Astrocyte of the cerebellum (primary cell): Measurements from ENCODE around the gene DHX8.

Source experiments
- DNase-seq: peaks from one replicate; pipeline ENCODE4 v3.0.0-alpha.2; 2011; ENCODE audit warnings: low read depth
- H3K4me3 ChIP-seq: 2 replicates; pipeline ENCODE4 v1.5.1; 2011; ENCODE audit warnings: mild to moderate bottlenecking, low read depth, low read length, moderate library complexity
- in situ Hi-C: cut with HindIII; loops from 2 replicates; pipeline ENCODE4 v1.10.0; 2017; ENCODE audit warnings: low sequenced_read_pairs
- TF ChIP-seq, protein P1 (sequence below): IDR thresholded peaks from 2 replicates; pipeline ENCODE4 v1.5.1; 2012; ENCODE audit warnings: low read length, low read depth, moderate library complexity, mild to moderate bottlenecking; ENCODE audit errors: missing control alignments

DHX8 gene

DNA sequence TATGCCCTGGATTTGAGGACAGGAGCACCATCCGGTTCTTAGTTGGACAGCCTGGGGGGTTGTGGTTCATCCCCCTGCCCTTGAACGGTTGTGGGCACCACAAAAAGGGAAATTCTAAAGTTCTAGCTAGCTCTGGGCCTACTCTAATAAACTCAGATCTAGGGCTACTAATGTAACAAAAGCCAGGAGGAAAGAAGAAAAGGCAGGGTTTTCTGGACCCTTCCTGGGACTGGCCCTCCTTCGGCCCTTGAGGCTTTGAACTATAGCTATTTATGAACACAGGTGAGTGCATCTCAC lies 47.3 kb downstream of the DHX8 start:
- DNase-seq, result no peak
- in situ Hi-C loops, result no loop called here
- TF ChIP-seq, protein P1, sequence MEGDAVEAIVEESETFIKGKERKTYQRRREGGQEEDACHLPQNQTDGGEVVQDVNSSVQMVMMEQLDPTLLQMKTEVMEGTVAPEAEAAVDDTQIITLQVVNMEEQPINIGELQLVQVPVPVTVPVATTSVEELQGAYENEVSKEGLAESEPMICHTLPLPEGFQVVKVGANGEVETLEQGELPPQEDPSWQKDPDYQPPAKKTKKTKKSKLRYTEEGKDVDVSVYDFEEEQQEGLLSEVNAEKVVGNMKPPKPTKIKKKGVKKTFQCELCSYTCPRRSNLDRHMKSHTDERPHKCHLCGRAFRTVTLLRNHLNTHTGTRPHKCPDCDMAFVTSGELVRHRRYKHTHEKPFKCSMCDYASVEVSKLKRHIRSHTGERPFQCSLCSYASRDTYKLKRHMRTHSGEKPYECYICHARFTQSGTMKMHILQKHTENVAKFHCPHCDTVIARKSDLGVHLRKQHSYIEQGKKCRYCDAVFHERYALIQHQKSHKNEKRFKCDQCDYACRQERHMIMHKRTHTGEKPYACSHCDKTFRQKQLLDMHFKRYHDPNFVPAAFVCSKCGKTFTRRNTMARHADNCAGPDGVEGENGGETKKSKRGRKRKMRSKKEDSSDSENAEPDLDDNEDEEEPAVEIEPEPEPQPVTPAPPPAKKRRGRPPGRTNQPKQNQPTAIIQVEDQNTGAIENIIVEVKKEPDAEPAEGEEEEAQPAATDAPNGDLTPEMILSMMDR, result no peak
- H3K4me3 ChIP-seq, result no peak overlapping the region

DNA sequence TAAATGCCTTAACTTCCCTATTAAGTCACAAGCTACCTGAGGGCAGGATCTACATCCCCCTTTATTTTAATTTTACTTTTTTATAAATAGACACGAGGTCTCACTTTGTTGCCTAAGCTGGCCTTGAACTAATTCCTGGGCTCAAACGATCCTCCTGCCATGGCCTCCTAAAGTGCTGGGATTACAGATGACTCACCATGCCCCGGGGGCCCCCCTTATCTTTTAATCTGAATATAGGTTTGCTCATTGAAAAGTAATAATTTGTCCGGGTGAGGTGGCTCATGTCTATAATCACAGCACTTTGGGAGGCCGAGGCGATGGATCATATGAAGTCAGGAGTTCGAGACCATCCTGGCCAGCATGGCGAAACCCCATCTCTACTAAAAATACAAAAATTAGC lies 48.2 kb downstream of the DHX8 start:
- no peak for DNase-seq
- no peak overlapping the region for H3K4me3 ChIP-seq
- in situ Hi-C loops, result no loop called here
- TF ChIP-seq, protein P1, result no peak

DNA sequence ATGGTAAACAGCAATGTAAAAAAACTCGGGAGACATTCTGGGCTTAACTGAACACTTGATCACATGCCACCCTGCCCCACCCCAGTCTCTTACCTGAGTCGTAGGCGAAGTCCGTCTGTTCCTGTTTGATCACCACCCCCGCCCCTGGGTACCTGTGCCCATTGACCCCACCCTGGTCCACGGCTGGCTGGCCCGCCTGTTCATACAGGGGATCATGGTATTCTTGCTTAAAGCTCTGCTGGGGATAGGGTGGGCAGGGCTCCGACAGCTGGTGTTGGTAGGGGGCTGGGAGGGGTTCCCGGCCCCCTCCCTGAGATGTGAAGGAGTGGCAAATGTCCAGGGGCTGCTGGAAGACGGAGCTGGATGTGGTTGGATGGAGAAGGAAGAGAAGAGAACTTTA lies 48.8 kb downstream of the DHX8 start:
- DNase-seq, result no peak
- H3K4me3 ChIP-seq, result no peak overlapping the region
- in situ Hi-C loops, result no loop called here
- TF ChIP-seq, protein P1, result no peak

DNA sequence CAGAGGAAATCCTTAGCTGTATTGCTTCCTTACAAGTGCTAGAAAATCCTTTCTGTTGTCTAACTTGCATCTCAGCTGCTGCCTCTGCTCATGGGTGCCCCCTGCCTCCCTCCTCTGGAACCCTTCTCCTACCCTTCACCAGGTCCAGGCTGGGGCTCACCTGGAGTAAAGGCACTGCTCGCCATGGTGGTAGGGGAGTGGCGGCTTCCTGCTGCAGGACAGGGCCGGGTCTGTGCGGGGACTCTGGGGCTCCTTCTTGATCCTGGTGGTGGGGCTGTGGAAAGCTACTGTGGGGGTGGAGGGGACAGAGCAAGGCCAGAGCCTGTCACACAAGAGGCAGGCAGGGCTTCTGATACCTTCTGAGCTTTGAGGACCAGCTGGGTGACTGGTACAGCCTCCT lies 49.9 kb downstream of the DHX8 start:
- no peak overlapping the region for H3K4me3 ChIP-seq
- in situ Hi-C loops, result no loop called here
- DNase-seq, result no peak
- TF ChIP-seq, protein P1, result no peak

DNA sequence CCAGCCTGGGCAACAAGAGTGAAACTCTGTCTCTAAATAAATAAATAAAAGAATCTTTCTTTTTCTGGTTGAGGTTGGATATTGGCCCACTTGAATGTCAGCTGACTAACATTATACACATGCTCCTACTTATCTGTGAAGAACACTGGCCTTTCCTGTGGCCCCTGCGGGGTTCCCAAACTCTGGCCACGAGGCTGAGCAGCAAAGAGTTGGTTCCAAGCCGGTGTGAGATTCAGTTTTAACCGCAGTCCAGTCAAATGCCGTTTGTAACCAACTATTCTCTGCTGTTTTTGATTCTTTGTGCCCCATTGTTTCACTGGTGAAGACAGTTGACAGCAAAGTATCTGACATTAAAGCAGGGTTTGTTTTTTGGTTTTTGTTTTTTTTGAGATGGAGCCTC lies 51.1 kb downstream of the DHX8 start:
- in situ Hi-C loops, result no loop called here
- TF ChIP-seq, protein P1, result no peak
- H3K4me3 ChIP-seq, result no peak overlapping the region
- no peak for DNase-seq

DNA sequence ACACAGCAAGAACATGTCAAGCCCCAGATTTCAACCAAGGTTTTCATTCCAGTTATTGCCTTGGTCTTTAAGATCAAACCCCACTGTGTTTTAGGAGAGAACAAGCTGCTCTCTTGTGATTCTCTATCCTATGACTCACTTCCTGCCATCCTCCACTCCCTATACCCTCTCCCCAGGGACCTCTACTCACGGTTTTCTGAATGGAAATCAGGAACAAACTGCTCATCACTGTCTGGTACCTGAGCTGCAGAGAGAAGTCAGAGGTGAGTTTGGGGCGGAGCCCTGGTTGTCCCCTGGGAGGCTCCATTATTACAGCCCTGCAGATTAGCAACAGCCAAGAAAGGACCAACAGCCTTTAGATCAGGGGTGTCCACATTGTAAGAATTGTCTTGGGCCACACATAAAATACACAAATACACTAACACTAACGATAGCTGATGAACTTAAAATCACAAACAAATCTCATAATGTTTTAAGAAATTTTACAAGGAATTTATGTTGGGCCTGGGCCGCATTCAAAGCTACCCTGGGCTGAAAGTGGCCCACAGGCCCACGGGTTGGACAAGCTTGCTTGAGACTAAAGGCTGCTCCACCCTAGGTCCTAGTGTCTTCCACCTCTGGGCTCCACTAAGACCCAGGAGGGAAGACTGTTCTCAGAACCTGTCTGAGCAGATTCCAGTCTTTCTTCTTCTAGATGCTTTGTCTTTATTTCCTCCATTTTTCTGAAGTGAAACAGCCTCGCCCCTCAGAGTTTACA lies 52.6 kb downstream of the DHX8 start:
- in situ Hi-C loops, result no loop called here
- no peak for DNase-seq
- TF ChIP-seq, protein P1, result no peak
- no peak overlapping the region for H3K4me3 ChIP-seq
